Ramos (cell line): Measurements from ENCODE around the gene FAM117A.
"Not testable (repeated sequence)": the region's sequence is repeated elsewhere in the genome, so short reads cannot be mapped to it uniquely, and the experiment has no call there.

Experiments used
- in situ Hi-C: fragments of 300-500 bp; cut with MboI; formaldehyde crosslinking; loops from one replicate; pipeline ENCODE4 v1.14.3; 2022; ENCODE audit warnings: low sequenced_read_pairs; ENCODE audit not compliant: unreplicated experiment

The FAM117A gene

DNA sequence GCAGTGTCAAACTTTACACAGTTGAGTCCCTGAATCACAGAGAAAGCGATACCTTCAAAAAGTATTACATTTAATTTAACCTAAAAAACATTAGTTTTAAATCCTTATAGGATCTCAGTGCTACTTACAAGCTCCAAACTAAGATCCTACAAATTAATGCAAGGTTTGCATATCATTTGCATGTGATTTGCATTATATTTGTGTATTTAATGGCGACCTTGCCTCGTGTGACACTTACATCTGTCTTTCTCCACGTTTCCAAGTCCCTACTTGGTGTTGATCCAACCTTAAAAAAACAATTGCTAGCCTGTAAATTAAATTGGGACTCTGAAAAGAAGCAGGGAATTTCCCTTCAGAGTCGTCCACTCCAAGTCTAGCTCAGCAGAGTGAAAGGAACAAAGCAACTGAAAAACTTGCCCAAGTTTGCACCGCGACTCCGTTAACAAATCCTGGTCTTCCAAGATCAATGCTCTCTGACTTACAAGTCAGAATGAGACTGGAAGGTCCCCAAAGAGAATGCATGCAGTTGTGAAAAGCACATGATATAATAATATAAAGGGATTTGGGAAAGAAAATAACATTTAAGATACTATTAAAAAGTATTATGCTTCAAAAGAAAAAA is 739 bp upstream of the FAM117A start:
- in situ Hi-C loops = no loop called here

DNA sequence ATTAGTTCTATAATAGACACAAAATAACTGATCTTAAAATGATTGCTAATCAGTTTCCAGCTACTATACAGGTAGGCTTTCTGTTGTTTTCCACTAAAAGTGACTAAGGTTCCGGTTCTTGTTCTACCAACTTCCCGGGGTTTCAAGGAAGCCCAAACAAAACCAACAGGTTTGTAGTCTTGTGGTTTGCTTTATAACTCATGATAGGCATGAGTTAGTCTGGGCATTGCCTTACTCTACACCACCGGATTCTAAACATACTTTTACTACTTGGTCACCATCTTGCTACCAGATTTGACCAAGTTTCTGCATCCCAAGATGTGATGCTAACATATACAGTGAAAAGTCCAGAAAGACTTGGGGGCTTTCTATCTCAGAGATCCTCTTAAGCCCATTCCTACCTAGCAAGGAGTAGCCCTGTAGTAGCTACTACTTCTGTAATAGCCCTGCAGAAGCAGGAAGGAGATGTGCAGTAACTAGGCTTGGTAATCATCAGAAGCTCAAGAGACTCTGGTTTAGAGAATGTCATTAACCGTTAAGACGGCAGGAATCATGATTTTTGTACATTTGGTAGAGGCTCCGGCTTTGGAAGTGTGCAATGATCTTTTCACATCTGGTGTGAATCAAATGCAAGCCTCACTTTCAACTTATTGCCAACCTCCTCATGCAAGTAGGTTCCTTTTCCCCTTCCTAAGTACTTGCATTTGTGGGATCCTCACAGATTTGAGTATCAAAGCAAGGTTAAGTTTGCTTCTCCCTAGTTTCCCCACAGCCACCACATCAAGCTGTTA is 1.6 kb downstream of the FAM117A start:
- in situ Hi-C loops = no loop called here

DNA sequence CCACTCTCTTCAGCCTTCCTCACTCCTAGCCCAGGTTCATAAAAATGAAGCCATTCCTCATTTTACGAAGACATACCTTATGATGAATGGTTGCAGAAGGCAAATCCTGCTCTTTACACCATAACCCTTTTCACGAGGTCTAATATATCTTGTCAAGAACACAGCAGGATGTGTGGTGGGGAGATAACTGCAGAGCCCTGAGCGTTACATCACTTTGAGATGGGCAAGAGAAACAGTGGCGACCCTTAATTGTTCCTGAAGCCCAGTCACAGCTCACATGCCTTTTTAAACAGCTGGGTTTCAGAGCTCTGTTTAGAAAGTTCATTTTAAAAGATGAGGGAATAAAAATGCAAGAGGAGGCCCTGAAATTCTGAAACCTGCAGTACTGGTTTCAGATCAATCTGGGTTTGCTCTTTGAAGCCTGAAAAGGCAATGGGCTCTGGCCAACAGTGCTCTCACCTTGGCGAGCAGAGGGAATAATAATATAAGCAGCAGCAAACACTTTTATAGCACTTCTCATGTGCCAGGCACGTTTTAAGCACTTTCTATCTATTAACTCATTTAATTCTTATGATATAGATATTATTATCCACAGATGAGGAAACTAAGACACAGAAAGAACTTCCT is 2.9 kb downstream of the FAM117A start:
- in situ Hi-C loops = no loop called here

DNA sequence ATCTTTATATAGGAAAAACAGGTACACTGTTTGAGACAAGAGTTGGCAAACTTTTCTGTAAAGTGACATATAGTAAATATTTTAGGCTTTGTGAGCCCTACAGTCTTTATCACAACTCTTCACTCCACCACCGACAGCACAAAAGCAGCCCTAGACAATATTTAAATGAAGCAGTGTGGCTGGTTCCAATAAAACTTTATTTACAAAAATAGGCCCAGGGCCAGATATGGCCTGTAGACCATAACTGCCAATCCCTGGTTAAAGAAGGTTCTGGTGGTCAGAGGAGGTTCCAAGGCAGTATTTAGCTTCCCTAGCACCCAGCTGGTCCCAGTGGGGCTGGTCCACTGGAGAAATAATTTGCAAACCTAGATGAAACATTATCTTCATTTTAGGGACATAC is 3.6 kb downstream of the FAM117A start:
- in situ Hi-C loops = no loop called here

DNA sequence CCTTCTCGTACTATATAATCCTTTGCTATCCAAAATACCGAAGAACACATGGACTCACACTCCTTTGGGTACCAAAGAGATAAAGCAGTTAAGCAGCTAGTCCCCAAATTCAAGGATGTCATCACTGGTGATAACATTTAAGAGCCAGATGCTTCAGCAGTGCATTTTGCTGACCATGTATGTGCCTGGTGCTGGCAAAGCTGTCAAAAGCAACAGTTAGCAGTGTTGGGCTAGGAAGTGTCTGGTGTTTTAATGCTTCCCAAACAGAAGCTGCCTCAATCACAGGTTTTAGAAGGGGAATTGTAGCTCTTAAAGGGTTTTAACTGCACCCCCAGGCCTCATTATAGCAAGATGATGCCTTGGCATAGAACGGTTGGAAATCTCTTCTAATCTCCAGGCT is 4.7 kb downstream of the FAM117A start:
- in situ Hi-C loops = no loop called here

DNA sequence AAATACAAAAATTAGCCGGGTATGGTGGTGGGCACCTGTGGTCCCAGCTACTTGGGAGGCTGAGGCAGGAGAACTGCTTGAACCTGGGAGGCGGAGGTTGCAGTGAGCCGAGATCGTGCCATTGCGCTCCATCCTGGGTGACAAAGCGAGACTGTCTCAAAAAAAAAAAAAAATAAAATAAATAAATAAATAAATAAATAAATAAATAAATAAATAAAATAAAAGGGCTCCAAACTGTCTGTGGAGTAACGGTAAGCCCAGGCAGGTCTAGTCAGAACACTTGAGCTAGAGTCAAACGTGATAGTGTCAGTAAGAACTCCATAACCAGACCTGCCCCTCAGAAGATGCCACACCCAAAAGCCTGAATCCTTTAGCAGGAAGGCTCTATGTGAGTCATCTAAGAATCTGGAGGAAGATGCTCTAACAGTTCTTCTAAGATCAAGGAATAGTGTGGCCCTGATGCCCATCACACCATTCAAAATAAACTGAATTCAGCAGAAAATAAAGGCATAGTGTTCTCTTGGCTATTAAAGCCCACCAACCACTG is 5.4 kb downstream of the FAM117A start:
- in situ Hi-C loops = not testable (repeated sequence)

DNA sequence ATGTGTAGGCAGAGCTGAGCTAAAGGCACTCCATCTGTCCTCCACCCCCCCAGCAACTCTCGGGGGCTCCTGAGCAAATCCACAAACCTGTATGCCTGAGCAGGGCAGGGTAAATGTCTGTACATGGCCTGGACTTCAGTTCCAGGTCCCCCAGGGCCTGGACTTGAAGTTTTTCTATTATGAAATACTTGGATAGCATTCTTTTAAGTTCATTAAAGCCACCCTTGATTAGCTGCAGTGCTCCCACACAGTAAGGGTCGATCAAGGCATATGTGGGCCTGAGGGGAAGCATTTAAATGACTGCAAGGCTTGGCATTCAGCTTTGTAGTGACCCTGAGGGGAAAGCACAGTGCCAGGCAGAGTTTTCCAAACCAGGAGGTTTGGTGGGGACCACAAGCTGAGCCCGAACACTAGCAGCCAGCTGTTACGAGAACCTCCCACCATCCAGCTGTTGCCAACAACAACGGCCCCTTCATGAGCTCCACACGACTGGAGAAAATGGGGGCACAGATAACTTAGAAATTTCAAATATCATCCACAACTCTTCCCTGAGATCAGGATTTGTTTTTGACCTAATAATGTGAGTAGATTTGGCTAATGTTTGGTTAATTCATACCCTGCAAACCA is 6.7 kb downstream of the FAM117A start:
- in situ Hi-C loops = no loop called here

DNA sequence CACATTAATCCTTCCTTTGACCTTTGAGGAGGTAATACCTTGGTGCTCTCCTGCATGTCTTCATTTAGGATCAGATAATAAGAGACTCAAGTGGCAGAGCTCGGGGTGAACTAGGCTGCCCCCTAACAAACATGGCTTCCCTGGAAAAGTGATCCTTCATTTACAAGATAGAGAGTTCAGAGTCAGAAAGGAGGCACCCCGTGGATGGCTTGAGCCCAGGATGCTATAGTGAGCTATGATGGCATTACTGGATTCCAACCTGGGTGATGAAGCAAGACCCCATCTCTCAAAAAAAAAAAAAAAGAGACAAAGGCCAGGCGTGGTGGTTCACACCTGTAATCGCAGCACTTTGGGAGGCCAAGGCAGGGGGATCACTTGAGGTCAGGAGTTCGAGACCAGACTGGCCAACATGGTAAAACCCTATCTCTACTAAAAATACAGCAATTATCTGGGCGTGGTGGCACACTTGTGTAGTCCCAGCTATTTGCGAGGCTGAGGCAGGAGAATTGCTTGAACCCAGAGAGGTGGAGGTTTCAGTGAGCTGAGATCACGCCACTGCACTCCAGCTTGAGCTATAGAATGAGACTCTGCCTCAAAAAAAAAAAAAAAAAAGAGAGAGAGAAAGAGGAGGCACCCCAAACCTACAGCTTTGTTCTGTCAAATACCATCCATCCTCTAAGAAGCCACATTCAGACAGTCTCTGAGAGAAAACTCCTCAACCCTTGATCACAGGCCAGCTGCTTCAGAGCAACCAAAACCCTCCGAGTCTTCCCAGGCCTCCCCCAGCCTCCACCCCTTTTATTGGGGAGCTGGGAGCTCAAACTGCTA is 7.4 kb downstream of the FAM117A start:
- in situ Hi-C loops = no loop called here

DNA sequence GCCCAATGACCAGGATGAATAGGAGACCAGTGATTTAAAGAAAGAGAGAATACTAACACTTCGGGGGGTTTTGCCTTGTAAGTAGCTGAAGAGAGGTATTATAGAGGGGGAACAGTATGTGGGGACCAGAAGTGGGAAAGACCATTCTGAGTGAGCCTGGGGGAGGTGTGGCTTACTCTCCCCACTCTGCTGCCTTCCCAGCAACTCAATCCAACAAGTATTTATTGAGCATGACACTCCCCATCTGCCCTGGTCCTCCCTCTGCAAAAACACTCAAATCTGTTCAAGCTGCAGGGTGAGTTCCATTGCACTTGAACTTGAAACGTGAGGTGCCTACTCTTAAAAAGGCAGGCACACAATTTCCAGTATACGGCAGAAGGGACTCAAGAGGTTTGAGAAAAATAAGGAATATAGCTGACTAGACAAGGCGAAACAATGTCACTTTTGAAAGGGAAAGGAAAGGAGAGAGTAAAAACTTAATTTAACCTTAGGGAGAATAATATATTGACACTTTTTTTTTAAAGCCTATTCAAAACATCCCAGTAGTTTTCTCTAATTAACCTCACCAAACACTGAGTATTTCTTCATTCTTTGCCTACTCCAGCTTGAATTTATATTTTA is 8.2 kb downstream of the FAM117A start:
- in situ Hi-C loops = no loop called here

DNA sequence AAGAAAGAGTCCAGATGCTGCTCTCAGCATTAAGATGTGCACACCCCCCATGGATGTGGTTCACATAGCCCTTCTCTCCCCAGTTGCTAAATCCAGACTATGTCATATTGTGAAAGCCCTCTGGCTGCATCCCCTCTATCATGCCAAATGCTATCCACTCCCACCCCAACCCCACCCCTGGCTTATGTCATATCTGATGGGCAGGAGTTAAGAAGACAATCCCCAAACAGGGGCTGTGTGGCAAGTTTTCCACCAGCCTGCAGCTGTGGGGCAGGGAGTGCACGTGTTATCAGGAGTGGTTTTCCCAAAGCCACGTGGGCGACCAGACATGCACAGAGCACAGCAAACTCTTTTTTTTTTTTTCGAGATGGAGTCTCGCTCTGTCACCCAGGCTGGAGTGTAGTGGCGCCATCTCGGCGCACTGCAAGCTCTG is 10.0 kb downstream of the FAM117A start:
- in situ Hi-C loops = no loop called here

DNA sequence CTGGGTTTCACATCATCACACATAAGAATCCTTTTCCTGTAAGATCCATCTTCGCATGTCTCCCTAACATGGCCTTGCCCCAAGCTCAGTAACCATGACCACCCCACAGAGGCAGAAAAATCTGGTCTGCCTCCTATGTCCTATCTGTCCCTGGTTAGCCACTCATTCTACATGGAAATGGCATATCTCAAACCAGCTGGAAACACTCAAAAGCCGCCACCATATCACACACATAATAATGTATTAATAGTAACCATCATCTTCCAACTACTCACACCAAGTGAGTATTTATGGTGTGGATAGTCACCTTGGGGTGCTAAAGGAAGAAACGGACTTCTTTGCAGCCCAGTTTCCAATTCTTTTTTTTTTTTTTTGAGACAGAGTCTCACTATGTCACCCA is 11.4 kb downstream of the FAM117A start:
- in situ Hi-C loops = no loop called here

DNA sequence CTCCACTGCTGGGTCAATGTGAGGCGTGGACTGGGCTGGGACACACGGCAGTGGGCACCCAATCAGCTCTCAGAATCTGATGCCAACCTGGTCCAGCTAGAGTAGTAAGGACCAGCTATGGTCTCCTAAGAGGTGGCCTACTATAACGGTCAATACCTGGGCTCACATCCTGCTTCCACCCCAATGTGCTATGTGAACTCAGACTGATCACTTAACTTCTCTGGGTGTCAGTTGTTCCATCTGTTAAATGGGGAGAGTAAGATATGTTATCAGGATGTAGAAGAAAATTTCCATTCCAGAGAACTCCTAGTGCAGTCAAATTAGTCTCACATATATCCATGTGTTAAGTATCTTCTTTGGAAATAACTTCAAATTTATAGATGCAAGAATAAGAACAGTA is 14.2 kb downstream of the FAM117A start:
- in situ Hi-C loops = no loop called here

DNA sequence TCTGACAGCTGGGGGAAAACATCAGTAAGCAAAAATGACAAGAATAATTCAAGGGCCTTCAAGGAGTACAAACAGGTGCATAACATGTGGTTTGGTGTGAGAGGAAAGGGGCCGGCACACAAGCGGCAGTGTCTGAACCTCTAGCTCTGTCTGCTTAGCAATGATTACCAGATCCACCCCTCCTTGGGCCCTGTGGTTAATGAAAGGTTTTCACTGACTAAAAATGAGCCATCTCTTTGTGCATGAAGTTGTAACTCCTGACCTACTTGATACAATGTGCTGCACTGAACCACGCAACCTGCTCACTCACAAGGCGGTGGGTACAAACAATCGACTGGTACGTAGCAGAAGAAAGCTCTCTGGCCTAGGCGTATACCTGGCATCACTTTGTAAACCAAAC is 15.1 kb downstream of the FAM117A start:
- in situ Hi-C loops = no loop called here

DNA sequence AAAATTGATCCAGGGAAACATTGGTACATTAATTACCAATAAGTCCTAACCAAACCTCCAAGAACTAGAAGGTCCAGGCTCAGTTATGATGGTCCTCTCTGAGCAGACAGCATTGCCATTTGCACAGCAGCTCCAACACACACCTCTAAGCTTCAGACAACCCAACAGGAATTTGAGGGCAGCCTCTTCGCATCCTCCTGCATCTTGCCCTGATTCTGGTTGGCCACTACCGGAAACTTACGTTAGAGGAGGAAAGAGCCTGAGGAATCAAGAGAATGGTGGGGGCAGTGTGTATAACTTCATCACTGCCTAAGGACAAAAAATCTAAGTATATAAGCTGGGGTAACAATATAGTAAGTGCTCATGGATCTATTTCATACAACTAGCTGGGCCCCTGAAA is 15.7 kb downstream of the FAM117A start:
- in situ Hi-C loops = no loop called here

DNA sequence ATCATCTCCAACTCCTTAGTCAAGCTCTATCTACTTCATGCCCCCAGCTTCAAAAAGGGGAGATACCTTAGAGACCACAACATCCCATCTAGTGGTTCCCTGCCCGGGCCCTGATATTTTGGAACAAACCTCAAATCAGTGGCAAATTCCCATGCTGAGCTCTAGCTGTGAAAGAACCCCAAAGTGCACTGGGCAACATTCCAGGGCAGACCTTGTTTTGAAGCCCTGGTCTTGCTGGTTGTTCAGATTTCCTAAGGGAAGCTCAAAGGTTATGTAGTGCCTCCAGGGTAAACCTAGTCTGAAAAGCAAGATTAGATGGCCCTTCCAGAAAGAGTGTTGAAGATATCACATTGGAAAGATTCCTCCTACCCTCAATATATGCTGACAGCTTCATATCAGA is 16.3 kb downstream of the FAM117A start:
- in situ Hi-C loops = no loop called here

DNA sequence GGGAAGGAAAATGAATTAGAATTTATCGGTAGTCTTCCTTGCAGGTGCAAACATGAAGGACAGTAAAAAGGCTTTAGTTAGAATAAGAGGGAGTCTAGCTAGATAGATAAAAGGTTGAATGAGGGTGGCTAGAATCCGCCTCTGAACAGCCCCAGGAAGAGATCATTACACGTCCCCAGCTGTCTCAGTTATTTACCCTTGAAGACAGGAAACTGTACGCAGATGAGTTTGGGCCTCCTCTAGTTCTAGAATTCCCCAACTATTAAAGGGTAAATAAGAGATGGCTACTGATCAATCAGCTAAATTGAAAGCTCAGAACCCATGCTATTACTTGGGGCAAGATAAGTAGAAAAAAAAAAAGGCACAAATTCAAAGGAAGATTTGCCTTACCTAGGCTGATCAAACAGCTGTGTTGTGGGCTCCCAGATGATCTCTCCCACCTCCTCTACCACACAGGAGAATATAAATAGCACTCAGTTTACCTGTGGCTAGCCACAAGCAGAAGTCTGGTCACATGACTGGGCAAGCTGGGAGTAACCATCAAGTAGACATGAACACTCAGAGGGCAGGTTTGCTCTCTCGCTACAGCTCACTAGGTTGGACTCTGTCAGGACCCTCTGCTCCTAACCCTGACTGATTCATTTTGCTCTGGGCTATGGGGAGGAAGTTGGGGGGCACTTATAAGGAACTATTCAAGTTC is 17.0 kb downstream of the FAM117A start:
- in situ Hi-C loops = no loop called here

DNA sequence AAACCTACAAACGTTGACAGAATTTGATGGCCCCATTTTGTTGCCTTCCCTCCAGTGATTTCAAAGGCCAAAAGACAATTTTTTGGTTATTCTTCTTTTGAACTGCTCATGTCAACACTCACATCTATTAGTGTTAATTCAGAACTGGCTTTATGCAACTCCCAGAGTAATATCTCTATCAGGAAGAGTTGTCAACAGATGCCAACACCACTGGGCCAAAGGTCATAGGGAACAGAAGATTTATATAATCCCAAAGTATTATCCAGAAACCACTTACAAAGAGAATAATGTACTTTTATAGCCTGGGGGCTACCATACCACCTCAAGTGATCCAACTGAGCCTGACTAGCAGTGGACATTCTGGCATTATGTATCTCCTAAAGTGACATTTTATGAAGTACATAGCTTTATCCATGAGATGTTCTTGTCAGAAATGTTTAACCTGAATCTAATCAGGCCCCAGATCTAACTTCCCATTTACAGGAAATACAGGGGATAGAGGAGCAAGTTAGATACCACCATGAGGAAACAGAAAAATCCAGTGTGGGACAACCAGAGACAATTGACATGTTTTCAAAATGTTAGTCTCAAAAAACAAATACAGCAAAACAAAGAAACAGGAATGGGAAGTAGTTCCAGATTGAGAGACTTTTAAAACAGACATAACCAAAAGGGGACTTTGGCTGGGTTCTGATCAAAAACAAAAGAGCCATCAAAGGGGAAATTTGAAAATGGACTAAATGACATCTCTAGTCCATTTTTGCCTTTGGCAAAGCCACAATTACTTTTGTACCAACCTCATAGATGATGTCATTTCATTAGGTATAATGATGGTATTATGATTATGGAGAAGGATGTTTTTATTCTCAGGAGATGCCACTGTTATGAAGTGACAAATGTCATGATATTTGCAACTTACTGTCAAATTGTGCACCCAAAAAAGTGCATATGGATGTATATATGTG is 18.5 kb downstream of the FAM117A start:
- in situ Hi-C loops = no loop called here

DNA sequence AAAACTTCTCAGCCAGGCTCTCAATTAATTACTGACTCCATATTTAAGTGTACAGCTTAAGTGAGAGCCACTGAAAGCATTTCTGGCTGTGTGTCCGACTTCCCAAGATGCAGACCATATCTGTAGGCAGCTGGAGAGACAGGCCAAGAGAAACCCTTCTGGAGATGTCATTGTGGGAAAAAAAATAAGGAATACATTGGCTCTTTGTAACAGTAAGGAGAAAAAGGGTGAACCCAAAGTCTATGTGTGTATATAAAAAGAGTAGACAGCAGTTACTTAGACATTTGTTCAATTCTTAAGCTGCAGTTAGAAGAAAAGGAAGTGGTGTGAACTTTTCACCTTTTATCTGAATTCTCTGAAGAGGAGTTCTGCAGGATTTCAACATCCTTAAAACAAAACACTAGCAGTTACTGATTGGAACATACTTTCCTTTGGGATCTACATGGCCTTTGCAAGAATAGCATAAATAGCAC is 21.7 kb downstream of the FAM117A start:
- in situ Hi-C loops = no loop called here
